GM12878 (cell line): ENCODE results near the gene CTNNA2. TPM values are rescaled to one million over a fixed set of nuclear protein-coding genes. Genes with fewer than 3 reads are reported as not detected.

Experiments used
- ATAC-seq: fragments of 200-7000 bp; cut with Tn5 transposase; 3 replicates; pipeline ENCODE4 v1.9.1; 2020; ENCODE audit warnings: mild to moderate bottlenecking, moderate library complexity
- BruUV-seq: library from RNA; stranded (reverse); fragments of 400-500 nt; replicated peaks from 2 replicates; lab custom pipeline; 2021; lab: Mats Ljungman, UMichigan
- CTCF ChIA-PET: fragments of 300-600 bp; sonication (Branson Sonifier 250); formaldehyde crosslinking; extraction: SDS; loops from one replicate; lab custom pipeline; 2021; ENCODE audit warnings: inconsistent platforms; lab: Yijun Ruan, JAX
- POLR2A ChIA-PET: fragments of 350-600 bp; formaldehyde crosslinking; extraction: SDS; loops from one replicate; lab custom pipeline; 2021; ENCODE audit warnings: inconsistent platforms; lab: Charles Lee
- RAD21 ChIA-PET: fragments of 300-600 bp; sonication (Branson Sonifier 250); formaldehyde crosslinking; loops from one replicate; lab custom pipeline; 2023; ENCODE audit warnings: antibody characterized with exemption; ENCODE audit not compliant: unreplicated experiment; lab: Charles Lee
- SMC1A ChIA-PET: fragments of 300-600 bp; sonication (Branson Sonifier 250); formaldehyde crosslinking; loops from one replicate; lab custom pipeline; 2023; ENCODE audit not compliant: unreplicated experiment, uncharacterized antibody; lab: Charles Lee
- DNase-seq: peaks from one replicate; pipeline ENCODE4 v3.0.0-alpha.2; 2011; ENCODE audit warnings: low read depth, low spot score
- FAIRE-seq: peaks from 3 replicates; lab custom pipeline; 2011; peaks lifted over from hg19 to GRCh38; lab: Jason Lieb, UNC
- H2AFZ ChIP-seq: 2 replicates; pipeline ENCODE4 v1.6.0; 2011; ENCODE audit warnings: low read depth, low read length, control low read depth; ENCODE audit not compliant: control insufficient read depth
- H3K27ac ChIP-seq: 2 replicates; pipeline ENCODE4 v1.5.1; 2011; ENCODE audit warnings: control low read depth; ENCODE audit not compliant: control insufficient read depth, insufficient read depth
- H3K27me3 ChIP-seq, 2 experiments: replicated peaks in 1 of 2; 2 replicates each; pipeline versions ENCODE4 v1.6.0 to v1.6.1; 2011; ENCODE audit warnings: low read length in 1 of 2; ENCODE audit not compliant: control insufficient read depth in 2 of 2, insufficient read depth in 2 of 2
- H3K36me3 ChIP-seq, 2 experiments: 2 replicates each; pipeline ENCODE4 v1.5.1; 2011; ENCODE audit warnings: low read length in 1 of 2; ENCODE audit not compliant: control insufficient read depth in 2 of 2, insufficient read depth in 2 of 2
- H3K4me1 ChIP-seq: 2 replicates; pipeline ENCODE4 v1.6.1; 2011; ENCODE audit warnings: mild to moderate bottlenecking, low read length, moderate library complexity, mixed read lengths; ENCODE audit not compliant: control insufficient read depth, insufficient read depth
- H3K4me2 ChIP-seq: 2 replicates; pipeline ENCODE4 v1.6.0; 2011; ENCODE audit warnings: control low read depth; ENCODE audit not compliant: control insufficient read depth, insufficient read depth
- H3K4me3 ChIP-seq: fragments of 200-600 bp; sonication (generic); 2 replicates; pipeline ENCODE4 v1.5.1; 2016
- H3K79me2 ChIP-seq: 2 replicates; pipeline ENCODE4 v1.6.0; 2011; ENCODE audit warnings: low read length; ENCODE audit not compliant: control insufficient read depth, insufficient read depth
- H3K9ac ChIP-seq: 2 replicates; pipeline ENCODE4 v1.8.0; 2011; ENCODE audit warnings: low read length, control low read depth, mixed read lengths; ENCODE audit not compliant: control insufficient read depth, insufficient read depth
- H3K9me3 ChIP-seq: replicated peaks from 3 replicates; pipeline ENCODE4 v1.5.1; 2011; ENCODE audit warnings: mild to moderate bottlenecking, low read length; ENCODE audit not compliant: control insufficient read depth, insufficient read depth
- H4K20me1 ChIP-seq: 2 replicates; pipeline ENCODE4 v1.6.0; 2011; ENCODE audit not compliant: control insufficient read depth, insufficient read depth
- CUX1 ChIP-seq: IDR thresholded peaks from 2 replicates; pipeline ENCODE4 v1.6.1; 2012; ENCODE audit warnings: improper control_type of control experiment, low read depth, low read length; ENCODE audit not compliant: insufficient replicate concordance
- MEF2A ChIP-seq: IDR thresholded peaks from 2 replicates; pipeline ENCODE4 v1.6.1; 2011; ENCODE audit warnings: low read depth, mild to moderate bottlenecking, low read length, moderate library complexity; ENCODE audit not compliant: insufficient read depth
- MYB ChIP-seq: fragments of 150-350 bp; IDR thresholded peaks from 2 replicates; pipeline ENCODE4 v1.6.1; 2014; ENCODE audit warnings: mild to moderate bottlenecking, low read depth, low read length, borderline replicate concordance
- MYC ChIP-seq: IDR thresholded peaks from 2 replicates; pipeline ENCODE4 v1.6.1; 2011; ENCODE audit warnings: mild to moderate bottlenecking, low read length, moderate library complexity, inconsistent platforms; ENCODE audit not compliant: insufficient read depth, insufficient replicate concordance, insufficient read length, severe bottlenecking
- NFYA ChIP-seq: IDR thresholded peaks from 2 replicates; pipeline ENCODE4 v1.6.1; 2011; ENCODE audit warnings: low read depth, mild to moderate bottlenecking, low read length, improper control_type of control experiment, borderline replicate concordance
- NR2C2 ChIP-seq: IDR thresholded peaks from 2 replicates; pipeline ENCODE4 v1.6.1; 2011; ENCODE audit warnings: borderline replicate concordance, low read depth; ENCODE audit not compliant: control insufficient read depth, insufficient read length
- PAX8 ChIP-seq: fragments of 450-650 bp; IDR thresholded peaks from 2 replicates; pipeline ENCODE4 v1.6.1; 2017; ENCODE audit warnings: mild to moderate bottlenecking, moderate library complexity
- POLR2AphosphoS2 ChIP-seq: IDR thresholded peaks from 2 replicates; pipeline ENCODE4 v1.6.1; 2011; ENCODE audit warnings: low read depth, mild to moderate bottlenecking, low read length, improper control_type of control experiment, moderate library complexity
- SMARCA5 ChIP-seq: fragments of 450-650 bp; IDR thresholded peaks from 2 replicates; pipeline ENCODE4 v1.6.1; 2017; ENCODE audit warnings: mild to moderate bottlenecking
- in situ Hi-C: fragments of 300-500 bp; cut with MboI; formaldehyde crosslinking; loops from 9 replicates; pipeline ENCODE4 v1.14.3; 2018; ENCODE audit warnings: mixed read lengths
- intact Hi-C: fragments of 100-400 bp; cut with micrococcal nuclease; formaldehyde crosslinking; loops from one replicate; pipeline ENCODE4 v1.14.2; 2022; ENCODE audit not compliant: unreplicated experiment
- polyA plus RNA-seq, 11 experiments: library from polyadenylated mRNA; depleted of rRNA in 4 of 11; unstranded in 6 of 11; stranded (reverse) in 5 of 11; fragments of >200 nt; fragmentation: Nextera tagmentation in 4 of 11; fragmentation: Illumina TruSeq in 1 of 11; extraction: Ambion mirVana in 4 of 11; extraction: Trizol in 1 of 11; gene quantifications; 1 replicate in 1 of 11; 2 replicates in 10 of 11; pipeline versions ENCODE4 v1.2.1 to v1.2.3, GENCODE V29; 2011 to 2016; ENCODE audit warnings: inconsistent platforms in 2 of 11, missing spikeins in 2 of 11, low read depth in 1 of 11
- total RNA-seq, 4 experiments: library from RNA; depleted of rRNA in 3 of 4; stranded (reverse); fragments of >200 nt in 3 of 4; fragmentation: Illumina TruSeq in 1 of 4; extraction: Trizol in 1 of 4; gene quantifications; 2 replicates each; pipeline versions ENCODE4 v1.2.1 to v1.2.3, GENCODE V29; 2013 to 2021
- TF ChIP-seq, protein P1 (sequence below): IDR thresholded peaks from 2 replicates; pipeline ENCODE4 v1.6.1; 2012; ENCODE audit warnings: low read depth, low read length, improper control_type of control experiment
- TF ChIP-seq, protein P2 (sequence below): IDR thresholded peaks from 2 replicates; pipeline ENCODE4 v1.6.1; 2012; ENCODE audit warnings: low read depth, low read length, improper control_type of control experiment
- TF ChIP-seq, protein P3 (sequence below): fragments of 450-650 bp; IDR thresholded peaks from 2 replicates; pipeline ENCODE4 v1.6.1; 2017; ENCODE audit warnings: mild to moderate bottlenecking, moderate library complexity

CTNNA2 gene
- total and polyA plus RNA-seq, 10 of the 15 experiments (the other 5 are each of a cell fraction or from before 2014, with no cell fraction given) = 2.4 to 36.2 (median 6.6) TPM

- in situ Hi-C loops (no loop called here), intact Hi-C loops (no loop called here)
- BruUV-seq = no TSS peak
- Histone ChIP-seq H3K36me3 (no peaks in the 10 kb centered on the region), H2AFZ (no peak overlapping the region), H3K4me3 (no peak overlapping the region), H3K4me2 (no peak overlapping the region), H3K4me1 (no peaks in the 10 kb centered on the region), H3K79me2 (no peaks in the 10 kb centered on the region), H3K9me3 (no peaks in the 10 kb centered on the region), H4K20me1 (no peaks in the 10 kb centered on the region), H3K27ac (no peak overlapping the region), H3K9ac (no peak overlapping the region), H3K27me3 (no peaks in the 10 kb centered on the region)
- SMC1A ChIA-PET = no interaction called here
- ATAC-seq = no peak
- POLR2A ChIA-PET = no interaction called here
- RAD21 ChIA-PET = no interaction called here
- DNase-seq = no peak
- CTCF ChIA-PET = no interaction called here
- TF ChIP-seq PAX8 (no peak), MEF2A (no peak), MYB (no peak), MYC (no peak), NFYA (no peak), NR2C2 (no peak), SMARCA5 (no peak), POLR2AphosphoS2 (no peak), CUX1 (no peak)
- TF ChIP-seq, protein P1, sequence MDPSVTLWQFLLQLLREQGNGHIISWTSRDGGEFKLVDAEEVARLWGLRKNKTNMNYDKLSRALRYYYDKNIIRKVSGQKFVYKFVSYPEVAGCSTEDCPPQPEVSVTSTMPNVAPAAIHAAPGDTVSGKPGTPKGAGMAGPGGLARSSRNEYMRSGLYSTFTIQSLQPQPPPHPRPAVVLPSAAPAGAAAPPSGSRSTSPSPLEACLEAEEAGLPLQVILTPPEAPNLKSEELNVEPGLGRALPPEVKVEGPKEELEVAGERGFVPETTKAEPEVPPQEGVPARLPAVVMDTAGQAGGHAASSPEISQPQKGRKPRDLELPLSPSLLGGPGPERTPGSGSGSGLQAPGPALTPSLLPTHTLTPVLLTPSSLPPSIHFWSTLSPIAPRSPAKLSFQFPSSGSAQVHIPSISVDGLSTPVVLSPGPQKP = no peak
- TF ChIP-seq, protein P2, sequence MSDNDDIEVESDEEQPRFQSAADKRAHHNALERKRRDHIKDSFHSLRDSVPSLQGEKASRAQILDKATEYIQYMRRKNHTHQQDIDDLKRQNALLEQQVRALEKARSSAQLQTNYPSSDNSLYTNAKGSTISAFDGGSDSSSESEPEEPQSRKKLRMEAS = no peak
- TF ChIP-seq, protein P3, sequence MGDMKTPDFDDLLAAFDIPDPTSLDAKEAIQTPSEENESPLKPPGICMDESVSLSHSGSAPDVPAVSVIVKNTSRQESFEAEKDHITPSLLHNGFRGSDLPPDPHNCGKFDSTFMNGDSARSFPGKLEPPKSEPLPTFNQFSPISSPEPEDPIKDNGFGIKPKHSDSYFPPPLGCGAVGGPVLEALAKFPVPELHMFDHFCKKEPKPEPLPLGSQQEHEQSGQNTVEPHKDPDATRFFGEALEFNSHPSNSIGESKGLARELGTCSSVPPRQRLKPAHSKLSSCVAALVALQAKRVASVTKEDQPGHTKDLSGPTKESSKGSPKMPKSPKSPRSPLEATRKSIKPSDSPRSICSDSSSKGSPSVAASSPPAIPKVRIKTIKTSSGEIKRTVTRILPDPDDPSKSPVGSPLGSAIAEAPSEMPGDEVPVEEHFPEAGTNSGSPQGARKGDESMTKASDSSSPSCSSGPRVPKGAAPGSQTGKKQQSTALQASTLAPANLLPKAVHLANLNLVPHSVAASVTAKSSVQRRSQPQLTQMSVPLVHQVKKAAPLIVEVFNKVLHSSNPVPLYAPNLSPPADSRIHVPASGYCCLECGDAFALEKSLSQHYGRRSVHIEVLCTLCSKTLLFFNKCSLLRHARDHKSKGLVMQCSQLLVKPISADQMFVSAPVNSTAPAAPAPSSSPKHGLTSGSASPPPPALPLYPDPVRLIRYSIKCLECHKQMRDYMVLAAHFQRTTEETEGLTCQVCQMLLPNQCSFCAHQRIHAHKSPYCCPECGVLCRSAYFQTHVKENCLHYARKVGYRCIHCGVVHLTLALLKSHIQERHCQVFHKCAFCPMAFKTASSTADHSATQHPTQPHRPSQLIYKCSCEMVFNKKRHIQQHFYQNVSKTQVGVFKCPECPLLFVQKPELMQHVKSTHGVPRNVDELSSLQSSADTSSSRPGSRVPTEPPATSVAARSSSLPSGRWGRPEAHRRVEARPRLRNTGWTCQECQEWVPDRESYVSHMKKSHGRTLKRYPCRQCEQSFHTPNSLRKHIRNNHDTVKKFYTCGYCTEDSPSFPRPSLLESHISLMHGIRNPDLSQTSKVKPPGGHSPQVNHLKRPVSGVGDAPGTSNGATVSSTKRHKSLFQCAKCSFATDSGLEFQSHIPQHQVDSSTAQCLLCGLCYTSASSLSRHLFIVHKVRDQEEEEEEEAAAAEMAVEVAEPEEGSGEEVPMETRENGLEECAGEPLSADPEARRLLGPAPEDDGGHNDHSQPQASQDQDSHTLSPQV = no peak
- FAIRE-seq = no peak
Observed at GRCh38 chr2:80028584-80028983, 515.7 kb downstream of the CTNNA2 start.
